ENCODE data around the gene KIRREL2. TPM values are rescaled to one million over a fixed set of nuclear protein-coding genes. Genes with fewer than 3 reads are reported as not detected.

KIRREL2 gene
- total RNA-seq, 1 experiment from 2014 or later = not detected

DNA sequence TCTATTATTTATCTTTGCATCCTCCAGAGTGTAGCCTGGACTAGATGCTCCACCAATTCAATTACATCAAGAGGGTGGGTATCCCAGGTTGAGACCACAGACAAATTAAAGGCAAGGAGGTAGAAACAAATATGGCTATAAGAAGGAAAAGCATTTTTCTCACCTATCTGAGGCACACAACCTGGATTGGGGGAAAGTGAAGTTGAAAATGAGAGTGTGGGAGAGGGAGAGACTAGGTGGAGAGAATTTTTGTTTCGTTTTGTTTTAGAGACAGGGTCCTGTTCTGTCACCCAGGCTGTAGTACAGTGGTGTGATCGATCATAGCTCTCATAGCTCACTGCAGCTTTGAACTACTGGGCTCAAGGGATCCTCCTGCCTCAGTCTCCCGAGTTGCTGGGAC is 38.3 kb upstream of the KIRREL2 start:
- Histone ChIP-seq H4K20me1 (ENCODE audit: low read length) (no peaks in the 10 kb centered on the region), H3K4me3 (ENCODE audit: low read length) (no peak overlapping the region), H3K27me3 (ENCODE audit: low read length) (no peaks in the 10 kb centered on the region), H3K9me2 (replicated peaks; ENCODE audit: low read length) (no peaks in the 10 kb centered on the region), H3K4me1 (ENCODE audit: insufficient read depth, low read length) (no peaks in the 10 kb centered on the region), H3K36me3 (ENCODE audit: low read depth, low read length) (no peaks in the 10 kb centered on the region), H3K79me2 (ENCODE audit: low read length) (no peaks in the 10 kb centered on the region), H2AFZ (ENCODE audit: low read length) (no peak overlapping the region), H3K9ac (ENCODE audit: low read length) (no peak overlapping the region), H3K4me2 (ENCODE audit: low read length) (no peak overlapping the region), H3K27ac (ENCODE audit: low read length) (no peak overlapping the region), H3K9me3 (ENCODE audit: low read length) (no peaks in the 10 kb centered on the region), H3F3A (ENCODE audit: low read length, unreplicated experiment) (no peaks in the 10 kb centered on the region)
- no peak for ATAC-seq
- POLR2A ChIA-PET (ENCODE audit: unreplicated experiment) = no interaction called here
- CTCF ChIA-PET = no interaction called here
- no peak for DNase-seq
- intact Hi-C loops (cut with micrococcal nuclease) = no loop called here
- BruUV-seq (replicated peaks) = no TSS peak
- TF ChIP-seq EZH2 (IDR thresholded peaks at IDR 0.05; ENCODE audit: low read length, unreplicated experiment) (no peak), CTCF (conservative IDR thresholded peaks at IDR 0.05; ENCODE audit: low read depth, low read length) (no peak)

- ChIA-PET POLR2A (ENCODE audit: unreplicated experiment) (no interaction called here), CTCF (no interaction called here)
- Histone ChIP-seq H3K9ac (ENCODE audit: low read length) (no peak overlapping the region), H2AFZ (ENCODE audit: low read length) (no peak overlapping the region), H3K27me3 (ENCODE audit: low read length) (peaks cover 5% of the 10 kb centered on the region), H3K36me3 (ENCODE audit: low read depth, low read length) (no peaks in the 10 kb centered on the region), H3K4me3 (ENCODE audit: low read length) (no peak overlapping the region), H3K9me2 (replicated peaks; ENCODE audit: low read length) (no peaks in the 10 kb centered on the region), H3K4me2 (ENCODE audit: low read length) (no peak overlapping the region), H3K79me2 (ENCODE audit: low read length) (no peaks in the 10 kb centered on the region), H3K27ac (ENCODE audit: low read length) (no peak overlapping the region), H3F3A (ENCODE audit: low read length, unreplicated experiment) (no peaks in the 10 kb centered on the region), H4K20me1 (ENCODE audit: low read length) (no peaks in the 10 kb centered on the region), H3K4me1 (ENCODE audit: insufficient read depth, low read length) (no peaks in the 10 kb centered on the region), H3K9me3 (ENCODE audit: low read length) (no peaks in the 10 kb centered on the region)
- DNase-seq (no peak), ATAC-seq (no peak)
- intact Hi-C loops (cut with micrococcal nuclease) = loop anchor here (10.0 kb wide), 1 partner anchor 128 kb away; no protein-coding TSS in a partner anchor
- BruUV-seq (replicated peaks) = no TSS peak
- TF ChIP-seq EZH2 (IDR thresholded peaks at IDR 0.05; ENCODE audit: low read length, unreplicated experiment) (no peak), EZH2phosphoT487 (IDR thresholded peaks at IDR 0.05; ENCODE audit: borderline replicate concordance, low read length) (no peak), CTCF (conservative IDR thresholded peaks at IDR 0.05; ENCODE audit: low read depth, low read length) (no peak)
These were observed 34.1 kb upstream of the KIRREL2 start for GRCh38 chr19:35822579-35822978.

- Histone ChIP-seq H4K20me1 (ENCODE audit: low read length) (no peaks in the 10 kb centered on the region), H3K27ac (ENCODE audit: low read length) (no peak overlapping the region), H3K9me2 (replicated peaks; ENCODE audit: low read length) (no peaks in the 10 kb centered on the region), H3K9me3 (ENCODE audit: low read length) (no peaks in the 10 kb centered on the region), H3K9ac (ENCODE audit: low read length) (no peak overlapping the region), H3F3A (ENCODE audit: low read length, unreplicated experiment) (no peaks in the 10 kb centered on the region), H3K4me3 (ENCODE audit: low read length) (no peak overlapping the region), H3K79me2 (ENCODE audit: low read length) (no peaks in the 10 kb centered on the region), H3K4me2 (ENCODE audit: low read length) (no peak overlapping the region), H2AFZ (ENCODE audit: low read length) (no peak overlapping the region), H3K4me1 (ENCODE audit: insufficient read depth, low read length) (no peaks in the 10 kb centered on the region), H3K27me3 (ENCODE audit: low read length) (peaks cover 5% of the 10 kb centered on the region), H3K36me3 (ENCODE audit: low read depth, low read length) (no peaks in the 10 kb centered on the region)
- CTCF ChIA-PET = no interaction called here
- ATAC-seq (no peak), DNase-seq (no peak)
- TF ChIP-seq EZH2phosphoT487 (IDR thresholded peaks at IDR 0.05; ENCODE audit: borderline replicate concordance, low read length) (no peak), CTCF (conservative IDR thresholded peaks at IDR 0.05; ENCODE audit: low read depth, low read length) (no peak), EZH2 (IDR thresholded peaks at IDR 0.05; ENCODE audit: low read length, unreplicated experiment) (no peak)
- POLR2A ChIA-PET (ENCODE audit: unreplicated experiment) = no interaction called here
- intact Hi-C loops (cut with micrococcal nuclease) = loop anchor here (10.0 kb wide), 1 partner anchor 129 kb away; no protein-coding TSS in a partner anchor
- no TSS peak for BruUV-seq (replicated peaks)
These were observed 32.6 kb upstream of the KIRREL2 start for GRCh38 chr19:35824150-35824549.

All from PC-3 (cell line).